ENCODE data around the gene ASPRV1.

ASPRV1 gene

GRCh38 chr2:69988086-69988635 is 26.7 kb upstream of the ASPRV1 start:
- DNase-seq = no peak

GRCh38 chr2:69986691-69987090 is 25.3 kb upstream of the ASPRV1 start:
- no peak for DNase-seq

- DNase-seq = no peak
These were observed 24.3 kb upstream of the ASPRV1 start for GRCh38 chr2:69985688-69986087.

- no peak for DNase-seq
These were observed 23.8 kb upstream of the ASPRV1 start for GRCh38 chr2:69985216-69985615.

- no peak for DNase-seq
These were observed 22.0 kb upstream of the ASPRV1 start for GRCh38 chr2:69983392-69983966.

- no peak for DNase-seq
These were observed 18.7 kb upstream of the ASPRV1 start for GRCh38 chr2:69979902-69980807.

- no peak for DNase-seq
These were observed 16.6 kb upstream of the ASPRV1 start for GRCh38 chr2:69977906-69978482.

- no peak for DNase-seq
These were observed 15.8 kb upstream of the ASPRV1 start for GRCh38 chr2:69977186-69977585.

- DNase-seq = no peak
These were observed 14.5 kb upstream of the ASPRV1 start for GRCh38 chr2:69975853-69976462.

GRCh38 chr2:69975136-69975852 is 13.9 kb upstream of the ASPRV1 start:
- DNase-seq = no peak

- no peak for DNase-seq
These were observed 11.9 kb upstream of the ASPRV1 start for GRCh38 chr2:69973335-69973735.

- no peak for DNase-seq
These were observed 11.4 kb upstream of the ASPRV1 start for GRCh38 chr2:69972822-69973221.

GRCh38 chr2:69969991-69970390 is 8.6 kb upstream of the ASPRV1 start:
- DNase-seq = no peak

GRCh38 chr2:69969126-69969983 is 7.9 kb upstream of the ASPRV1 start:
- DNase-seq = no peak

GRCh38 chr2:69968609-69969008 is 7.2 kb upstream of the ASPRV1 start:
- DNase-seq = no peak

GRCh38 chr2:69966496-69966895 is 5.1 kb upstream of the ASPRV1 start:
- no peak for DNase-seq

- no peak for DNase-seq
These were observed 4.5 kb upstream of the ASPRV1 start for GRCh38 chr2:69965756-69966445.

GRCh38 chr2:69964353-69964841 is 3.0 kb upstream of the ASPRV1 start:
- no peak for DNase-seq

GRCh38 chr2:69962986-69963730 is 1.7 kb upstream of the ASPRV1 start:
- no peak for DNase-seq

GRCh38 chr2:69960821-69961220 is 610 bp downstream of the ASPRV1 start:
- DNase-seq = no peak

Measured in activated CD4-positive, alpha-beta T cell treated with anti-CD3 and anti-CD28 coated beads, Interleukin-2, Interleukin-6, amounts not matched to agents 100 ng/mL and 50 ng/mL, durations not matched to agents 16 hours and 8 hours (primary cell).